HEK293 (cell line): Measurements from ENCODE around the gene DUSP18.

Experiments
- EGR2 ChIP-seq: fragments of 450-650 bp; formaldehyde crosslinking; IDR thresholded peaks from 2 replicates; pipeline ENCODE4 v1.5.1; 2016; ENCODE audit warnings: low read depth, missing biosample characterization, missing genetic modification characterization
- GLI2 ChIP-seq: fragments of 450-650 bp; formaldehyde crosslinking; IDR thresholded peaks from 2 replicates; pipeline ENCODE4; 2017; ENCODE audit warnings: missing biosample characterization, missing genetic modification characterization, low read depth, borderline replicate concordance
- HOXC10 ChIP-seq: sonication (generic); formaldehyde crosslinking; IDR thresholded peaks from 2 replicates; pipeline ENCODE4 v1.8.1; 2023; ENCODE audit warnings: mild to moderate bottlenecking, missing genetic modification reagents
- IKZF3 ChIP-seq: fragments of 450-650 bp; IDR thresholded peaks from 2 replicates; pipeline ENCODE4 v1.5.0; 2018; ENCODE audit warnings: missing biosample characterization, mild to moderate bottlenecking, missing genetic modification characterization, moderate library complexity
- KLF1 ChIP-seq: fragments of 450-650 bp; formaldehyde crosslinking; IDR thresholded peaks from 2 replicates; pipeline ENCODE4 v1.5.1; 2016; ENCODE audit warnings: missing biosample characterization, missing genetic modification characterization
- KLF10 ChIP-seq: fragments of 450-650 bp; IDR thresholded peaks from 2 replicates; pipeline ENCODE4 v1.5.1; 2018; ENCODE audit warnings: missing biosample characterization, mild to moderate bottlenecking, missing genetic modification characterization
- KLF9 ChIP-seq: fragments of 450-650 bp; formaldehyde crosslinking; IDR thresholded peaks from 2 replicates; pipeline ENCODE4 v1.5.1; 2016; ENCODE audit warnings: missing biosample characterization, missing genetic modification characterization, low read depth
- MYNN ChIP-seq: fragments of 450-650 bp; formaldehyde crosslinking; IDR thresholded peaks from 2 replicates; pipeline ENCODE4 v1.5.1; 2016; ENCODE audit warnings: missing biosample characterization, missing genetic modification characterization, borderline replicate concordance
- SALL2 ChIP-seq: fragments of 450-650 bp; formaldehyde crosslinking; IDR thresholded peaks from 2 replicates; pipeline ENCODE4 v1.5.0; 2017; ENCODE audit warnings: missing biosample characterization, mild to moderate bottlenecking, missing genetic modification characterization, borderline replicate concordance
- SP3 ChIP-seq: fragments of 450-650 bp; formaldehyde crosslinking; IDR thresholded peaks from 2 replicates; pipeline ENCODE4 v1.5.1; 2016; ENCODE audit warnings: missing biosample characterization, missing genetic modification characterization
- ZBTB1 ChIP-seq: fragments of 450-650 bp; formaldehyde crosslinking; IDR thresholded peaks from 2 replicates; pipeline ENCODE4 v1.5.1; 2016; ENCODE audit warnings: missing biosample characterization, missing genetic modification characterization
- ZEB2 ChIP-seq: fragments of 450-650 bp; formaldehyde crosslinking; IDR thresholded peaks from 2 replicates; pipeline ENCODE4 v1.5.1; 2016; ENCODE audit warnings: missing biosample characterization, missing genetic modification characterization
- ZFHX2 ChIP-seq: fragments of 450-650 bp; formaldehyde crosslinking; conservative IDR thresholded peaks from 2 replicates; pipeline ENCODE4 v1.5.1; 2016; ENCODE audit warnings: missing biosample characterization, missing genetic modification characterization
- ZNF10 ChIP-seq: fragments of 450-650 bp; formaldehyde crosslinking; IDR thresholded peaks from 2 replicates; pipeline ENCODE4 v1.5.1; 2017; ENCODE audit warnings: missing biosample characterization, missing genetic modification characterization
- ZNF138 ChIP-seq: fragments of 450-650 bp; formaldehyde crosslinking; IDR thresholded peaks from 2 replicates; pipeline ENCODE4 v1.5.1; 2016; ENCODE audit warnings: missing biosample characterization, missing genetic modification characterization, borderline replicate concordance
- ZNF174 ChIP-seq: fragments of 450-650 bp; formaldehyde crosslinking; IDR thresholded peaks from 2 replicates; pipeline ENCODE4 v1.5.0; 2017; ENCODE audit warnings: missing biosample characterization, mild to moderate bottlenecking, missing genetic modification characterization
- ZNF175 ChIP-seq: fragments of 450-650 bp; formaldehyde crosslinking; IDR thresholded peaks from 2 replicates; pipeline ENCODE4 v1.5.1; 2016; ENCODE audit warnings: missing biosample characterization, missing genetic modification characterization
- ZNF394 ChIP-seq: fragments of 450-650 bp; formaldehyde crosslinking; IDR thresholded peaks from 2 replicates; pipeline ENCODE4 v1.5.1; 2016; ENCODE audit warnings: missing biosample characterization, missing genetic modification characterization, mild to moderate bottlenecking, moderate library complexity, borderline replicate concordance
- ZNF473 ChIP-seq: fragments of 450-650 bp; formaldehyde crosslinking; IDR thresholded peaks from 2 replicates; pipeline ENCODE4 v1.5.1; 2017; ENCODE audit warnings: missing biosample characterization, missing genetic modification characterization
- ZNF530 ChIP-seq: fragments of 450-650 bp; formaldehyde crosslinking; IDR thresholded peaks from 2 replicates; pipeline ENCODE4 v1.5.1; 2016; ENCODE audit warnings: low read depth, missing biosample characterization, missing genetic modification characterization
- ZNF544 ChIP-seq: fragments of 450-650 bp; formaldehyde crosslinking; IDR thresholded peaks from 2 replicates; pipeline ENCODE4 v1.5.0; 2017; ENCODE audit warnings: missing biosample characterization, missing genetic modification characterization
- ZNF555 ChIP-seq: fragments of 450-650 bp; formaldehyde crosslinking; conservative IDR thresholded peaks from 2 replicates; pipeline ENCODE4 v1.5.1; 2017; ENCODE audit warnings: missing biosample characterization, mild to moderate bottlenecking, missing genetic modification characterization, inconsistent platforms
- ZNF626 ChIP-seq: fragments of 450-650 bp; sonication (Bioruptor Pico); formaldehyde crosslinking; IDR thresholded peaks from 2 replicates; pipeline ENCODE4 v1.5.1; 2018; ENCODE audit warnings: missing biosample characterization, missing genetic modification characterization, inconsistent platforms
- ZNF654 ChIP-seq: fragments of 450-650 bp; formaldehyde crosslinking; IDR thresholded peaks from 2 replicates; pipeline ENCODE4 v1.5.1; 2016; ENCODE audit warnings: low read depth, missing biosample characterization, missing genetic modification characterization
- ZNF701 ChIP-seq: fragments of 450-650 bp; formaldehyde crosslinking; IDR thresholded peaks from 2 replicates; pipeline ENCODE4 v1.5.1; 2016; ENCODE audit warnings: missing biosample characterization, missing genetic modification characterization
- ZNF76 ChIP-seq: fragments of 450-650 bp; formaldehyde crosslinking; IDR thresholded peaks from 2 replicates; pipeline ENCODE4; 2016; ENCODE audit warnings: low read depth, missing biosample characterization, missing genetic modification characterization, borderline replicate concordance
- ZSCAN16 ChIP-seq: fragments of 450-650 bp; formaldehyde crosslinking; IDR thresholded peaks from 2 replicates; pipeline ENCODE4 v1.5.1; 2016; ENCODE audit warnings: missing biosample characterization, missing genetic modification characterization
- TF ChIP-seq, protein P1 (sequence below): fragments of 450-650 bp; formaldehyde crosslinking; IDR thresholded peaks from 2 replicates; pipeline ENCODE4 v1.5.1; 2017; ENCODE audit warnings: missing biosample characterization, mild to moderate bottlenecking, missing genetic modification characterization, moderate library complexity
- TF ChIP-seq, protein P2 (sequence below): fragments of 450-650 bp; formaldehyde crosslinking; IDR thresholded peaks from 2 replicates; pipeline ENCODE4 v1.5.1; 2016; ENCODE audit warnings: missing biosample characterization, missing genetic modification characterization
- TF ChIP-seq, protein P3 (sequence below): fragments of 450-650 bp; formaldehyde crosslinking; IDR thresholded peaks from 2 replicates; pipeline ENCODE4 v1.5.1; 2016; ENCODE audit warnings: missing biosample characterization, missing genetic modification characterization
- TF ChIP-seq, protein P4 (sequence below): fragments of 450-650 bp; formaldehyde crosslinking; IDR thresholded peaks from 2 replicates; pipeline ENCODE4 v1.5.1; 2016; ENCODE audit warnings: missing biosample characterization, missing genetic modification characterization

Gene DUSP18

DNA sequence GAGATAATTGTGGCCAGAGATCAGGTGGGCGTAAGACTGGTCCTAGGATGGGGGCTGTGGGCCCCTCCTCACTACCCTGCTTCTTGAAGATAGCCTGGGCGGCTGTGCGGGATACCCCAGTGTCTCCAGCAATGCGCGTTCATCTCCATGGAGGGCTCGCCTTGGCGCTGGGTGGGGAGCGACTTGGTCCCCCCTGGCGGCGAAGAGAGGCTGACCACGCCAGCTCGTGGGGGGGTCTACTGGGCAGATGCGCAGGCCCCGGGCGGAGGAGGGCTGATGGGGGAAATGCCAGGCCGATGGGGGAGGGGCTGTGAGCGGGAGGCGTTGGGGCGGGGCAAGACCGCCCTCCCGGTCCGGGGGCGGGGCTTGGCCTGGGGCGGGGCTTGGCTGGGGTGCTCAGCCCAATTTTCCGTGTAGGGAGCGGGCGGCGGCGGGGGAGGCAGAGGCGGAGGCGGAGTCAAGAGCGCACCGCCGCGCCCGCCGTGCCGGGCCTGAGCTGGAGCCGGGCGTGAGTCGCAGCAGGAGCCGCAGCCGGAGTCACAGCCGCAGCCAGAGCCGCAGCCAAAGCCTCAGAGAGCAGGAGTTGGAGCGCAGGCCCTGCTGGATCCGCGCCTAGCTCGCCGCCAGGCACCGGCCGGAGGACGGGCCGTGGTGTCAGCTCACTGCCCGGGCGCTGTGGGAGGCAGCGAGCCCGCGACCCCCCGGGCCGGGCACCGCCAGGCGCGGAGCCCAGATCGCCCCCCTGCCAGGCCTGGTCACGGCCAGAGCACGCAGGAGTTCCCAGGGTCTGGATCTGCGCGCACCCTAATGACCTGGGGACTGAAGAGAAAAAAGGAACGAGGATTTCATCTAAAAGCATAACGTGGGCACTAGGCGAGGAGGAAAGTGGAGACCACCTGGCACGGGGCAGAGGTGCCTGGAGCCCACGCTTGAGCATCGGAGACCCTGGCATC, 32.1 kb downstream of the DUSP18 start, which contains the start of gene SLC35E4 (continued):
- TF ChIP-seq, protein P1, sequence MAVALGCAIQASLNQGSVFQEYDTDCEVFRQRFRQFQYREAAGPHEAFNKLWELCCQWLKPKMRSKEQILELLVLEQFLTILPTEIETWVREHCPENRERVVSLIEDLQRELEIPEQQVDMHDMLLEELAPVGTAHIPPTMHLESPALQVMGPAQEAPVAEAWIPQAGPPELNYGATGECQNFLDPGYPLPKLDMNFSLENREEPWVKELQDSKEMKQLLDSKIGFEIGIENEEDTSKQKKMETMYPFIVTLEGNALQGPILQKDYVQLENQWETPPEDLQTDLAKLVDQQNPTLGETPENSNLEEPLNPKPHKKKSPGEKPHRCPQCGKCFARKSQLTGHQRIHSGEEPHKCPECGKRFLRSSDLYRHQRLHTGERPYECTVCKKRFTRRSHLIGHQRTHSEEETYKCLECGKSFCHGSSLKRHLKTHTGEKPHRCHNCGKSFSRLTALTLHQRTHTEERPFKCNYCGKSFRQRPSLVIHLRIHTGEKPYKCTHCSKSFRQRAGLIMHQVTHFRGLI, result 0 out of 2 replicates have a peak, but pooled peaks have one; percentile 40
- no peak for TF ChIP-seq ZNF701 (tag by site-specific recombination)
- TF ChIP-seq, protein P2, sequence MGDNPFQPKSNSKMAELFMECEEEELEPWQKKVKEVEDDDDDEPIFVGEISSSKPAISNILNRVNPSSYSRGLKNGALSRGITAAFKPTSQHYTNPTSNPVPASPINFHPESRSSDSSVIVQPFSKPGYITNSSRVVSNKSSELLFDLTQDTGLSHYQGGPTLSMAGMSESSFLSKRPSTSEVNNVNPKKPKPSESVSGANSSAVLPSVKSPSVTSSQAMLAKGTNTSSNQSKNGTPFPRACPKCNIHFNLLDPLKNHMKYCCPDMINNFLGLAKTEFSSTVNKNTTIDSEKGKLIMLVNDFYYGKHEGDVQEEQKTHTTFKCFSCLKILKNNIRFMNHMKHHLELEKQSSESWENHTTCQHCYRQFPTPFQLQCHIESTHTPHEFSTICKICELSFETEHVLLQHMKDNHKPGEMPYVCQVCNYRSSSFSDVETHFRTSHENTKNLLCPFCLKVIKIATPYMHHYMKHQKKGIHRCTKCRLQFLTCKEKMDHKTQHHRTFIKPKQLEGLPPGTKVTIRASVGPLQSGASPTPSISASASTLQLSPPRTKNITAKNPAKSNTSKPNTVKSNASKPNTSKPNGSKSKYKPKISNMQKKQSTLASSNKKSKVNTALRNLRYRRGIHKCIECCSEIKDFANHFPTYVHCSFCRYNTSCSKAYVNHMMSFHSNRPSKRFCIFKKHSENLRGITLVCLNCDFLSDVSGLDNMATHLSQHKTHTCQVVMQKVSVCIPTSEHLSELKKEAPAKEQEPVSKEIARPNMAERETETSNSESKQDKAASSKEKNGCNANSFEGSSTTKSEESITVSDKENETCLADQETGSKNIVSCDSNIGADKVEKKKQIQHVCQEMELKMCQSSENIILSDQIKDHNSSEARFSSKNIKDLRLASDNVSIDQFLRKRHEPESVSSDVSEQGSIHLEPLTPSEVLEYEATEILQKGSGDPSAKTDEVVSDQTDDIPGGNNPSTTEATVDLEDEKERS, result no peak
- TF ChIP-seq, protein P3, sequence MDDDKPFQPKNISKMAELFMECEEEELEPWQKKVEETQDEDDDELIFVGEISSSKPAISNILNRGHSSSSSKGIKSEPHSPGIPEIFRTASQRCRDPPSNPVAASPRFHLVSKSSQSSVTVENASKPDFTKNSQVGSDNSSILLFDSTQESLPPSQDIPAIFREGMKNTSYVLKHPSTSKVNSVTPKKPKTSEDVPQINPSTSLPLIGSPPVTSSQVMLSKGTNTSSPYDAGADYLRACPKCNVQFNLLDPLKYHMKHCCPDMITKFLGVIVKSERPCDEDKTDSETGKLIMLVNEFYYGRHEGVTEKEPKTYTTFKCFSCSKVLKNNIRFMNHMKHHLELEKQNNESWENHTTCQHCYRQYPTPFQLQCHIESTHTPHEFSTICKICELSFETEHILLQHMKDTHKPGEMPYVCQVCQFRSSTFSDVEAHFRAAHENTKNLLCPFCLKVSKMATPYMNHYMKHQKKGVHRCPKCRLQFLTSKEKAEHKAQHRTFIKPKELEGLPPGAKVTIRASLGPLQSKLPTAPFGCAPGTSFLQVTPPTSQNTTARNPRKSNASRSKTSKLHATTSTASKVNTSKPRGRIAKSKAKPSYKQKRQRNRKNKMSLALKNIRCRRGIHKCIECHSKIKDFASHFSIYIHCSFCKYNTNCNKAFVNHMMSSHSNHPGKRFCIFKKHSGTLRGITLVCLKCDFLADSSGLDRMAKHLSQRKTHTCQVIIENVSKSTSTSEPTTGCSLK (tag by site-specific recombination), result no peak
- no peak for TF ChIP-seq ZNF394 (tag by site-specific recombination)
- TF ChIP-seq SALL2, result no peak
- no peak for TF ChIP-seq ZBTB1 (tag by site-specific recombination)
- no peak for TF ChIP-seq KLF10 (tag by site-specific recombination)
- TF ChIP-seq ZNF544 (tag by site-specific recombination), result no peak
- TF ChIP-seq ZNF555, result no peak
- TF ChIP-seq EGR2, result peak; percentile 70
- peak; percentile 86 for TF ChIP-seq SP3 (tag by site-specific recombination)
- no peak for TF ChIP-seq ZNF626 (tag by site-specific recombination)
- TF ChIP-seq ZNF473 (tag by site-specific recombination), result no peak
- TF ChIP-seq ZSCAN16 (tag by site-specific recombination), result no peak
- TF ChIP-seq ZNF175, result no peak
- TF ChIP-seq ZEB2 (tag by site-specific recombination), result 0 out of 2 replicates have a peak, but pooled peaks have one; percentile 5
- TF ChIP-seq KLF1 (tag by site-specific recombination), result peak; percentile 37; the same call in 1 of the 2 replicates
- TF ChIP-seq ZFHX2 (tag by site-specific recombination), result peak; percentile 78
- TF ChIP-seq, protein P4, sequence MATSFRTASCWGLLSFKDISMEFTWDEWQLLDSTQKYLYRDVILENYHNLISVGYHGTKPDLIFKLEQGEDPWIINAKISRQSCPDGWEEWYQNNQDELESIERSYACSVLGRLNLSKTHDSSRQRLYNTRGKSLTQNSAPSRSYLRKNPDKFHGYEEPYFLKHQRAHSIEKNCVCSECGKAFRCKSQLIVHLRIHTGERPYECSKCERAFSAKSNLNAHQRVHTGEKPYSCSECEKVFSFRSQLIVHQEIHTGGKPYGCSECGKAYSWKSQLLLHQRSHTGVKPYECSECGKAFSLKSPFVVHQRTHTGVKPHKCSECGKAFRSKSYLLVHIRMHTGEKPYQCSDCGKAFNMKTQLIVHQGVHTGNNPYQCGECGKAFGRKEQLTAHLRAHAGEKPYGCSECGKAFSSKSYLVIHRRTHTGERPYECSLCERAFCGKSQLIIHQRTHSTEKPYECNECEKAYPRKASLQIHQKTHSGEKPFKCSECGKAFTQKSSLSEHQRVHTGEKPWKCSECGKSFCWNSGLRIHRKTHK, result no peak
- TF ChIP-seq ZNF138 (tag by site-specific recombination), result no peak
- no peak for TF ChIP-seq ZNF10
- peak; percentile 75 for TF ChIP-seq ZNF76 (tag by site-specific recombination)
- no peak for TF ChIP-seq GLI2
- peak; percentile 64 for TF ChIP-seq KLF9 (tag by site-specific recombination)
- TF ChIP-seq ZNF654, result no peak
- no peak for TF ChIP-seq ZNF530 (tag by site-specific recombination)
- no peak for TF ChIP-seq ZNF174
- no peak for TF ChIP-seq MYNN (tag by site-specific recombination)
- TF ChIP-seq HOXC10 (CRISPR knock-in tag), result no peak
- peak; percentile 49; the same call in 1 of the 2 replicates for TF ChIP-seq IKZF3 (tag by site-specific recombination)
